ENCODE results near the gene SLIT3. TPM values are rescaled to one million over a fixed set of nuclear protein-coding genes. Genes with fewer than 3 reads are reported as not detected.

Gene SLIT3
- polyA plus RNA-seq, 4 donors, result 46.4 to 82.0 (median 57.9) TPM

- no peak for DNase-seq (ENCODE audit: low read depth in 4 of 4, low spot score in 3 of 4)
Measured at GRCh38 chr5:169272111-169272510, 28.8 kb downstream of the SLIT3 start.

DNA sequence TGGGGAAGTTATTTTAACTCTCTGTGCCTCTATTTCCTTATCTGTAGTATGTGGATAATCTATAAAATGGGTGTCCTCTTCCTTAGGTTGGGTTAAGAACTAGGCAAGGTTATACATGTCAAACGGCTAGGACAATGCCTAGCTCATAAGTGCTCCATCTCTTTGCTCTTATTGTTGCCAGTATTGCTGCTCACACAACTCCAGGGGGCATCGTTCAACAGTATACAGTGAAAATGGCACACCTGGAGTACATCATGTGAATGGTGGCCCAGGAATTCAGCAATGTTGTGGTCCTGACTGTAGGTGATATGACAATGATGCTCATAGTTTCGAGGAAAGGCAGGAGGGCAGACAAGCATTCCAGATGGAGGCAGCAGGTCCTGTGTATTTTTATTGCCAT lies 30.1 kb downstream of the SLIT3 start:
- no peak for DNase-seq (ENCODE audit: low read depth in 4 of 4, low spot score in 3 of 4)

DNA sequence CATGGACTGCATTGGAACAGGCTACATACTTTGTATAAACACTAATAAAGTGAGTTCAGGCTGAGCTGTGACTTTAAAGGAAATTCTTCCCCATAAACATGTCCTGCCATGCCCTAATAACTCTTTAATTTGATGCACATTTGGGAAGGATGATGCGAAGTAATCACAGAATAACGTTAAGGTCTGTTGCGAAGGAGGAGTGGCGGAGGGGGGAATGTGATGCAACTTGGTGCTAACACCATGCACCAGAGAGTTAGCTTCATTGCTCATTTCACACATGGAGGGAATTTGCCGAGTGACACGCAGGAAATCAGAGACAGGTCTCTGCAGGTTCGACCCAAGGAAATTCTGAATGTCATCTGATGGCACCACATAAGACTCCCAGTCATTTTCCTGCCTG lies 32.9 kb downstream of the SLIT3 start:
- no peak for DNase-seq (ENCODE audit: low read depth in 4 of 4, low spot score in 3 of 4)

- no peak for DNase-seq (ENCODE audit: low read depth in 4 of 4, low spot score in 3 of 4)
Measured at GRCh38 chr5:169265888-169266287, 35.1 kb downstream of the SLIT3 start.

GRCh38 chr5:169263591-169263990 lies 37.3 kb downstream of the SLIT3 start:
- no peak for DNase-seq (ENCODE audit: low read depth in 4 of 4, low spot score in 3 of 4)

DNA sequence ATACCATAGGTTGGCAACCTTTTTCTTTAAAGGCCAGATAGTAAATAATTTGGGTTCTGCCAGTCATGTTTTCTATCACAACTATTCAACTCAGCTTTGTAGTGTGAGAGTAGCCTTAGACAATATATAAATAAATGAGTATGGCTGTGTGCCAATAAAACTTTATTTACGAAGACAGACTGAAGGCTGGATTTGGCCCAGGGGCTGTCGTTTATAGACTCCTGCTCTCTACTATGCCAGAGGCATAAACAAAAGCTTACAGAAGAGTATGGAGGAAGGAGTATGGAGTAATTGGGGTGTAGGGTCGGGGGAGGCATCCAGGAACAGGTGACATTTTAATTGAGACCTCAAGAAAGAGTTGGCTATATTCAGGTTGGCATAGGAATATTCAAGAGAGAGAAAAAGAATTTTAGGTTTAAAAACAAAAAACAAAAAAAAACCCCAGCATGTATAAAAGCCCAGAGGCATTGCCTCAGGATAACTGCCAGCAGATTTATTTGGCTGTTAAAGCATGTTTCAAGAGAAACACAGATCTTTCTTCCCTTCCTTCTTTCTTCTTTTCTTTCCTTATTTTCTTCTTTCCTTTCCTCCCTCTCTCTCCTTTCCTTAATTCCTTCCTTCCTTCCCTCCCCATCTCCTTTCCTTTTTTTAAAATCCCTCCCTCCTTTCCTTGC lies 39.9 kb downstream of the SLIT3 start:
- DNase-seq (ENCODE audit: low read depth in 4 of 4, low spot score in 3 of 4), result no peak

DNA sequence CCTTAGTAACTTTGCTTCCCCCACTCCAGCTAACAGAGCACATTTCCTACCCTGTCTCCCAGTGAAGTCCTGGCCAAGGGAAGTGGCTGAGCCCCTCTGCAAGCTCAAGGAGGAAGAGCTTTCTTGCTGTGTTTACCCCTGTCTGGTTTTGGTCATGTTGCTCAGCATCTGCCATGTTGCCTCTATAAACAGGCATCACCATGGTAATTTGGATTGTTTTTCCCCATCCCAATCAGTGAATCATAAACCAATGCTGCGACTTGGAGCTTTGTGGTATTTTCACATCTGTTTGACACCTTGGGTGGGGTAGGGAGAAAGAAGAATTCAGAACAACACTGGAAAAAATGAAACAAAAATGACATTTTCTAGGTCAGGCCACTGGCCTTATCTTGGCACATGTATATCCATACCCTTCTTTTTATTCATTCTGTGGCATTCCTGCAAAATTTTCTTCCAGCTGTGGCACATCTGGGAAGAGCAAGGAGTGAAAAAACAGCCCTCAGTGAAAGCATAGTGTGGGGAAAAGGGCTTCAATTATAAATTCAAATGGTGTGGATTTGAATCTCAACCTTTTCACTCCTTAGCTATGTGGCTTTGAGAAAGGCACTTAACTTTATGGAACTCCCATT lies 42.5 kb downstream of the SLIT3 start:
- DNase-seq (ENCODE audit: low read depth in 4 of 4, low spot score in 3 of 4), result no peak

DNA sequence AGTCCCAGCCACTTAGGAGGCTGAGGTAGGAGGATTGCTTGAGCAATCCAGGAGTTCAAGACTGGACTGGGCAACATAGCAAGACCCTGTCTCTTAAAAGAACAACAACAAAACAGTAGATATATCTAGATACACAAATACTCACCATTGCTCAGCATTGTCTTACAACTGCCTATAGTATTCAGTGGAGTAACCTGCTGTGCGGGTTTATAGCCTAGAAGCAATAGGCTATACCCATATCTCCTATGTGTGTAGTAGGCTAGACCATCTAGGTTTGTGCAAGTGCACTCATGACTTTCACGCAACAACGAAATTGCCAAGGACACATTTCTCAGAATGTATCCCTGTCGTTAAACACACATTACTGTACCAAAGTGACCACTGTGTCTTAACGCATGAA lies 44.7 kb downstream of the SLIT3 start:
- no peak for DNase-seq (ENCODE audit: low read depth in 4 of 4, low spot score in 3 of 4)

- DNase-seq (ENCODE audit: low read depth in 4 of 4, low spot score in 3 of 4), result no peak
Measured at GRCh38 chr5:169253071-169253470, 47.9 kb downstream of the SLIT3 start.

- DNase-seq (ENCODE audit: low read depth in 4 of 4, low spot score in 3 of 4), result no peak
Measured at GRCh38 chr5:169251333-169252084, 49.4 kb downstream of the SLIT3 start.

GRCh38 chr5:169250887-169251286 lies 50.1 kb downstream of the SLIT3 start:
- DNase-seq (ENCODE audit: low read depth in 4 of 4, low spot score in 3 of 4), result no peak

DNA sequence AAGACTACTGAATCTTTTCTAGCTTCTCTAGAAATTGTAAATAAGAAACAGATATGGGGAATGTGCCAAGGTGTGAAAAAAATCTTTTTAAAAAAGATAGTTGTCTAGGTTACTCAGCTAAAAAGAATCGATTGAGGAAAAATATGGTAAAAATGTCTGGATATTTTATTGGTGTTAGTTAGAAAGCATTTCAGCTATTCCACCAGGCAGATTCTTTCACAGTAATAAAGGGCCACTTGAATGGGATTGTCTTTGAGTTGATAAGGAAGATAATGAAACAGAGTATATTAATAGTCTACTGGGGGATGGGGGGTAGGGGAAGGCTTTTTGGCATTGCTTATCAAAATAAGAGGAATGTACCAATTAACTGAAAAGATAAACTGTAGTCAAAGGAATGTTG lies 51.9 kb downstream of the SLIT3 start:
- no peak for DNase-seq (ENCODE audit: low read depth in 4 of 4, low spot score in 3 of 4)

DNA sequence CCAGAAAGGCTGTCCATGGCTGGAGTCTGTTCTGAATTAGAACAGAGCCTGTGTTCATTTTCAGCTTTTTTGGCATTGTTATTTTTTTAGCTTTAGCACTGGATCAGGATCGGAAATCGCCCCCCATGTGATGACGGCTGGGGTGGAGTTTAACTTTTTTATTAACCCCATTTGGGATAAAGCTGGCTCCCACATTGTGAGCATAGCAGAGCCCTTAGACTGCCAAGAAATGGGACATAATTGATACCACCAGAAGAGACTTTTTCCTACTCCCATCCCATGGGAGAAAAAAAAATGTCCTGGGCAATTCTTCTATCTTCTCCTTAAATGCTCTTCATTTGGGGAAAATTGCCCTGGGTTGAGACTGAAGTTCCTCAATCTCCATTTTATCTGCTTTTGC lies 52.4 kb downstream of the SLIT3 start:
- DNase-seq (ENCODE audit: low read depth in 4 of 4, low spot score in 3 of 4), result no peak

- no peak for DNase-seq (ENCODE audit: low read depth in 4 of 4, low spot score in 3 of 4)
Measured at GRCh38 chr5:169244812-169245211, 56.1 kb downstream of the SLIT3 start.

- no peak for DNase-seq (ENCODE audit: low read depth in 4 of 4, low spot score in 3 of 4)
Measured at GRCh38 chr5:169243651-169244422, 57.1 kb downstream of the SLIT3 start.

DNA sequence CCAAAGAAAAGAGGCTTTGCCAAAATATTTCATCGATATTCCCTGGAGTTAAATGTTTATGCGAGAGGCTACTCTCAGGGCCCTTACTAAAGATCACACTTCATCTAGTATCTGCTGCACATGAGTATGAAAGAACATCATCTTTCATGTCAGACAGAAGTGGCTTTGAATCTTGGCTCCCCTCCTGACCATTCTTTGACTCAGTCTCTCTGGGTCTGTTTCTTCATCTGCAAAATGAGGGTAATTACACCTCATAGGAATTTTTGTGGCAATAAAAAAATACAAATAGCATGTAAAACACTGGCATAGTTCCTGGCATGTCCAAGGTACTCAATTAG lies 58.1 kb downstream of the SLIT3 start:
- DNase-seq (ENCODE audit: low read depth in 4 of 4, low spot score in 3 of 4), result no peak

DNA sequence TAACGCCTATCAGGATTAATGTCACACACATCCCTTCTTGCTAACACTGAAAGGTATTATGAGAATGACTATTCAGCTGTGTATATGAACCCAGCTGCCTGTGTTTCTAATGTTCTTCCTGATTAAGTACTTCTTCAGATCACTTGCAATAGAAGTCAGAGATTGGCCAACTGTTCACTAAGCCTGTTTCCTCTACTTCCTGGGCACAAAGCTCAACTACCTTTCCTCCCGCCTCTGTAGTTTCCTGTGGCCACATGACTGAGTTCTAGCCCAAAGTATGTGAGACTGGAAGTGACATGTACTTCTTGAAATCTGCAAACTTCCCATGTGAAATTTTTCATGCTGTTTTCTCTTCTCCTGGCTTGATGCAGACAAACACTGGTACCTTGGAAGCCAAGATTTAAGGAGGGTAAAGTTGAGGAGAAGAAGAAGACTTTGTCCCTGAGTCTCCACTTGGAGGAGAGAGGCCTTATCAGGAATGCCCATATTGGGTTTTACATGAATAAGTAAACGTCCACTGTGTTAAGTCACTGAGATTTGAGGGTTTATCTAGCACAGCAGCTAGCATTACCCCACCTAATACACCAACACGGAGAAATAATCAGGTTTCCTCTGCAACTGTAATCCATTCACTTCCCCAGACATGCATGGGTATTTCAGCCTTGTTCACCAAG lies 58.6 kb downstream of the SLIT3 start:
- no peak for DNase-seq (ENCODE audit: low read depth in 4 of 4, low spot score in 3 of 4)

DNA sequence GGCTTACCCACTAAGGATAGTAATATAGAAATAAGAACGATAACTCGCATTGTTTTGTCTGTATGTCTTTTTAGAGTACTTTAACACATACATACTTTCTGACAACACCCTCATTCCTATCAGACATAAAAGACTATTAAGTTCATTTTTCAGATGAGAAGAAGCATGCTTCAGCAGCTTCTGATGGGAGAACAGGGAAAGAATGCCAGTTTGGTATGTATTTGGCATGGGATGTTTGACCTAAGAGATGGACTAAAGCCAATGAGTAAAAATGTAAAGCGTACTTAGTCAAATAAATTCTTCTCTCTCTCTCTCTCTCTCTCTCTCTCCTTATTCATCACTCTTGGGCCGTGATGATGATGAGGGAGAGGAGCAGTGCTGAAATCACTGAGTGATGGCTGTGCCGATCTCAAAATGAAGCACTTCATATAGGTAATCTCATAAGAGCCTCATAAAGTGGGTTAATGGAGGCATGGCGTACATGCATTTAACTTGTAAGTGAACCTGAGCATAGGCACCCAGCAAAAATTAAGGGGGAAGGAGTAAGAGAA lies 71.5 kb downstream of the SLIT3 start:
- no peak for DNase-seq (ENCODE audit: low read depth in 4 of 4, low spot score in 3 of 4)

- no peak for DNase-seq (ENCODE audit: low read depth in 4 of 4, low spot score in 3 of 4)
Measured at GRCh38 chr5:169226895-169227294, 74.0 kb downstream of the SLIT3 start.

GRCh38 chr5:169225830-169226356 lies 75.0 kb downstream of the SLIT3 start:
- DNase-seq (ENCODE audit: low read depth in 4 of 4, low spot score in 3 of 4), result no peak
